ENCODE measurements around the gene CPNE5. TPM values are rescaled to one million over a fixed set of nuclear protein-coding genes. Genes with fewer than 3 reads are reported as not detected.

CPNE5 gene
- total RNA-seq, 4 donors from 2014 or later, result 9.5 to 33.8 (median 12.2) TPM

DNA sequence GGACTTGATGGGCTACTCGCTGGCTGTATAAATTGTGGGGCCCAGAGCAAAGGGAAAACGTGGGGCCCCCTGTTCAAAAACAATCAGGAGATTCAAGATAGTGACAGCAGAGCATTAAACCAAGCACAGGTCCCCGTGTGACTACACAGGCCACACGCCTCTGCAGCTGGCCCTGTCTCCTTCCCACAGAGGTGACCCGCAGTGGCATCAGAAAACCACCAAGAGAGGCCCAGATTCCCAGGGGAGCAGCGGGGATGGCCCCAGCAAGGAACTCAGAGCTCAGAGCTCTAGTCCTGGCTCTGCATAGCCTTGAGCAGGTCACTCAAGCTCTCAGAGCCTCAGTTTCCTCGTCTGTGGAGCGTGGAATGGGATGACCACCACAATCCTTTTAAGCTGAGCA, 57.6 kb downstream of the CPNE5 start:
- H3K4me1 ChIP-seq, result no peaks in the 10 kb centered on the region
- no peak overlapping the region for H3K27ac ChIP-seq
- H3K36me3 ChIP-seq, result no peaks in the 10 kb centered on the region
- TF ChIP-seq, protein P1, sequence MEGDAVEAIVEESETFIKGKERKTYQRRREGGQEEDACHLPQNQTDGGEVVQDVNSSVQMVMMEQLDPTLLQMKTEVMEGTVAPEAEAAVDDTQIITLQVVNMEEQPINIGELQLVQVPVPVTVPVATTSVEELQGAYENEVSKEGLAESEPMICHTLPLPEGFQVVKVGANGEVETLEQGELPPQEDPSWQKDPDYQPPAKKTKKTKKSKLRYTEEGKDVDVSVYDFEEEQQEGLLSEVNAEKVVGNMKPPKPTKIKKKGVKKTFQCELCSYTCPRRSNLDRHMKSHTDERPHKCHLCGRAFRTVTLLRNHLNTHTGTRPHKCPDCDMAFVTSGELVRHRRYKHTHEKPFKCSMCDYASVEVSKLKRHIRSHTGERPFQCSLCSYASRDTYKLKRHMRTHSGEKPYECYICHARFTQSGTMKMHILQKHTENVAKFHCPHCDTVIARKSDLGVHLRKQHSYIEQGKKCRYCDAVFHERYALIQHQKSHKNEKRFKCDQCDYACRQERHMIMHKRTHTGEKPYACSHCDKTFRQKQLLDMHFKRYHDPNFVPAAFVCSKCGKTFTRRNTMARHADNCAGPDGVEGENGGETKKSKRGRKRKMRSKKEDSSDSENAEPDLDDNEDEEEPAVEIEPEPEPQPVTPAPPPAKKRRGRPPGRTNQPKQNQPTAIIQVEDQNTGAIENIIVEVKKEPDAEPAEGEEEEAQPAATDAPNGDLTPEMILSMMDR (IDR thresholded peaks at IDR 0.05), result no peak
- no peak for TF ChIP-seq POLR2A (IDR thresholded peaks at IDR 0.05)
- intact Hi-C loops (cut with DNase I; ENCODE audit: low total_unique reads), result no loop called here
- DNase-seq, result no peak
- H3K9me3 ChIP-seq, result no peaks in the 10 kb centered on the region
- H3K4me3 ChIP-seq, result no peak overlapping the region
- H3K27me3 ChIP-seq, result no peaks in the 10 kb centered on the region

DNA sequence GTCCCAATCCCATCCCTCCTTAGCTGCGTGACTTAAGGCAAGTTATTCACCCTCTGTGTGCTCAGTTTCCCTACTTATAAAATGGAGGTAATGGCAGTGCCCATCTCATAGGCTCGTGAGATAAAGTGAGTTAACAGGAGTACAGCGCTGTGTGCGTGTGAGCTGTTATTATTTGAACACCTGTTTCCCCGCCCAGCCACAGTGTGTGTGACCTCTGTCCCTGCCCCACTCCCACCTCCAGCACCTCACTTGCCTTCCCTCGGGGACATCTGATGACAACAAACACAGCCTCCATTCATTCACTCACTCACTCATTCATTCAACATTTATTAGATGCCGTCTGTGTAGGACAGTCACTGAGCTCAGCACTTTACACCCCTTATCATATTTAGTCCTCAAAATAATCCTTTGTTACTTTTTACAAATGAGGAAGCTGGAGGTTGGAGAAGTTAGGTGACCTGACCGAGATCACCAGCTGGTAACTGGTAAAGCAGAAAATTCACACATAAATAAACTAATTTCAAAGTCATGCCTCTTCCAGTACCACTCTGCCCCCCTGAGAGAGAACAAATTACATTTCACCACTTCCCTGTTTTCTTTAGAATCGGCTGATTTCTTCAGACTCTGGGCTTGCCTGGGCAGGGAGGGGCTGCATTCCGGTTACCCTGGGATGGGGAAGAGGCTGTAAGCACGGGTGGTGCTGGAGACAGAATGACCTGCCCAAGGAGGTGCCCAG, 58.6 kb downstream of the CPNE5 start:
- intact Hi-C loops (cut with DNase I; ENCODE audit: low total_unique reads), result no loop called here
- H3K27me3 ChIP-seq, result no peaks in the 10 kb centered on the region
- no peaks in the 10 kb centered on the region for H3K4me1 ChIP-seq
- no peaks in the 10 kb centered on the region for H3K36me3 ChIP-seq
- H3K9me3 ChIP-seq, result no peaks in the 10 kb centered on the region
- no peak overlapping the region for H3K27ac ChIP-seq
- no peak for DNase-seq
- TF ChIP-seq, protein P1 (IDR thresholded peaks at IDR 0.05), result no peak
- TF ChIP-seq POLR2A (IDR thresholded peaks at IDR 0.05), result no peak
- H3K4me3 ChIP-seq, result no peak overlapping the region

DNA sequence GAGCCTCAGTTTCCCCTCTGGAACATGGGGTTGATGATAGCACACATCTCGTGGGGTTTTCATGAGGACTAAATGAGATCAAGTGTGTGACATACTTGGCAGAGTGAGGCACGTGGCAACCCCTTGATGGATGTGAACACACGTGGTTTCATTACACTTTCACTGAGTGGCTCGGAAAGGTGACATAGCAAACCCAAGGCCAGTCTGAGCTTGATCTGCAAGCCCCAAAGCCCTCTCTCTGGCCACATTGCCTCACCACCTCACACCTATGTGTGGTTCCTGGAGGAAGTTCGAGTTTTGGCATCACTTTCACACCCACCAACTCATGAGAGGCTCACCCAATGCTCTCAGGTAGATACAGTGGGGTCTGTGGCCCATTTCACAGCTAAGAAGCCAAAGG, 60.0 kb downstream of the CPNE5 start:
- no peaks in the 10 kb centered on the region for H3K36me3 ChIP-seq
- H3K4me3 ChIP-seq, result no peak overlapping the region
- H3K27me3 ChIP-seq, result no peaks in the 10 kb centered on the region
- no peaks in the 10 kb centered on the region for H3K9me3 ChIP-seq
- intact Hi-C loops (cut with DNase I; ENCODE audit: low total_unique reads), result no loop called here
- TF ChIP-seq, protein P1 (IDR thresholded peaks at IDR 0.05), result no peak
- TF ChIP-seq POLR2A (IDR thresholded peaks at IDR 0.05), result no peak
- H3K27ac ChIP-seq, result no peak overlapping the region
- no peaks in the 10 kb centered on the region for H3K4me1 ChIP-seq
- DNase-seq, result no peak

DNA sequence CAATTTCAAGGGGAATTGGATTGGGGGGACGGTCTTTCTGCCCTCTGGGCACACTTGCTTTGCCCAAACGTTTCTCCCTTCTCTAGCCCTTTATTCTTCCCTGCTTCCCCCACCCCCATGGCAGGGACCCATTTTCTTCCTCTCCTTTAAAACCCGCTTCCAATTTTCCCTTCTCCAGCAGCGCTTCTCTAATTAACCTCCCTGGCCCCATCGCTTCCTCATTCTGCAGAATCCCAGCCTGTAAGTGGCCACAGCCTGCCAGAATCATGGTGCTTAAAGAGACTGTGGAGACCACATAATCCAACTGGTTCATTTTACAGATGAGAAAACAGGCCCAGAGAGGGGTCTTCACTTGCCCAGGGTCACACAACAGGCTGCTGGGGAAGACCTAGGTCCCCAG, 61.4 kb downstream of the CPNE5 start:
- DNase-seq, result no peak
- TF ChIP-seq POLR2A (IDR thresholded peaks at IDR 0.05), result no peak
- TF ChIP-seq, protein P1 (IDR thresholded peaks at IDR 0.05), result no peak
- H3K4me3 ChIP-seq, result no peak overlapping the region

DNA sequence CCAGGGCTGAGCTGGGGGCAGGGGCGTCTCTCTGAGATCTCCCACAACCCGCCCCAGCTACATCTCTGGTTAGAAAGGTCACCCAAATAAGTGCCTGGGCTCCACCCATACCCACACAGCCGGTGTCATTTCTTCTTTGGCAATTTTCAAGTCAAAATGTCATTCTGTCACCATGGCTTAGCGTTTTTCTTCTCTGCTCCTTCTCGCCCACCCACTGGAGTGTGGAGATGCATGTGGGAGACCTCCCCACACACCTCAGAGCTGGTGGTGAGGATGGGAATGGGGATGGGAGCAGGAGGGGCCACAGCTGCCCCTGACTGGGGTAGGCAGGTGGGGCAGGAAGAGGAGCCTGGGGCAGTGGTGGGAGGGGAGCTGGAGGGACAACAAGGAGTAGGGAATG, 63.1 kb downstream of the CPNE5 start:
- Histone ChIP-seq H3K4me3 (no peak overlapping the region), H3K36me3 (no peaks in the 10 kb centered on the region), H3K4me1 (no peaks in the 10 kb centered on the region), H3K27me3 (no peaks in the 10 kb centered on the region), H3K9me3 (no peaks in the 10 kb centered on the region), H3K27ac (no peak overlapping the region)
- no peak for DNase-seq
- intact Hi-C loops (cut with DNase I; ENCODE audit: low total_unique reads), result no loop called here
- TF ChIP-seq, protein P1 (IDR thresholded peaks at IDR 0.05), result no peak
- TF ChIP-seq POLR2A (IDR thresholded peaks at IDR 0.05), result no peak

More for the DNA sequence above, 61.4 kb downstream of the CPNE5 start:
- intact Hi-C loops (cut with DNase I; ENCODE audit: low total_unique reads), result no loop called here
- Histone ChIP-seq H3K27me3 (no peaks in the 10 kb centered on the region), H3K36me3 (no peaks in the 10 kb centered on the region), H3K4me1 (no peaks in the 10 kb centered on the region), H3K27ac (no peak overlapping the region), H3K9me3 (no peaks in the 10 kb centered on the region)

Measured in uterus (tissue), 4 donors.